Right renal cortex interstitium (tissue), 3 donors: ENCODE data around the gene ADCY4. TPM values are rescaled to one million over a fixed set of nuclear protein-coding genes. Genes with fewer than 3 reads are reported as not detected.
A peak's percentile ranks its signal among the peaks of the same experiment; 100 is the strongest.

Experiments
- DNase-seq, 3 donors: peaks; one replicate each; pipeline ENCODE4 v3.0.0-alpha.2; 2013; ENCODE audit warnings: low read depth in 3 of 3, low spot score in 2 of 3
- polyA plus RNA-seq, 3 donors: library from polyadenylated mRNA; unstranded; fragments of 120-200 nt; gene quantifications; one replicate each; pipeline ENCODE4 v1.2.1, GENCODE V29; 2013; ENCODE audit not compliant: insufficient read length in 3 of 3

ADCY4 gene
- polyA plus RNA-seq, 3 donors: 12.8 to 23.7 (median 17.2) TPM

DNA sequence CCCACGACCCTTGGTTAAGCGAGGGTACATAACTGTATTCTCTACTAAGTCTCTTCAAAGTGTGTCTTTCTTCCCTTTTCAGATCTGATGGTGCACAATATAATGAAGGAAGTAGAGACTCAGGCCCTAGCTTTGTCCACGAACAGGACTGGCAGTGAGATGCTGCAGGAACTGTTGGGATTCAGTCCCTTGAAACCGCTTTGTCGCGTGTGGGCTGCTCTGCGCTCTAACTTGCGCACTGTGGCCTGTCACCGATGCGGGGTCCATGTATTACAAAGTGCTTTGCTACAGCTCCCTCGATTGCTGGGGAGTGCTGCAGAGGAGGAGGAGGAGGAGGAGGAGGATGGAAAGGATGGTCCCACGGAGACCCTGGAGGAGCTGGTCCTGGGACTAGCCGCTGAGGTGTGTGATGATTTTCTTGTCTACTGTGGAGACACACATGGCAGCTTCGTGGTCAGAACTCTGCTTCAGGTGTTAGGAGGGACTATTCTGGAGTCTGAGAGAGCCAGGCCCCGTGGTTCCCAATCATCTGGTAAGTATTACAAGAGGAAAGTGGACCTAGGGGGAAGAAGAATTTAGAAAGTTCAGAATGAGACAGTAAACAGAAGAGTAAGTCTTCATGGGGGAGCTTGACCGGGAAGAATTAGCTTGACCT is 34.4 kb downstream of the ADCY4 start:
- DNase-seq: no peak

DNA sequence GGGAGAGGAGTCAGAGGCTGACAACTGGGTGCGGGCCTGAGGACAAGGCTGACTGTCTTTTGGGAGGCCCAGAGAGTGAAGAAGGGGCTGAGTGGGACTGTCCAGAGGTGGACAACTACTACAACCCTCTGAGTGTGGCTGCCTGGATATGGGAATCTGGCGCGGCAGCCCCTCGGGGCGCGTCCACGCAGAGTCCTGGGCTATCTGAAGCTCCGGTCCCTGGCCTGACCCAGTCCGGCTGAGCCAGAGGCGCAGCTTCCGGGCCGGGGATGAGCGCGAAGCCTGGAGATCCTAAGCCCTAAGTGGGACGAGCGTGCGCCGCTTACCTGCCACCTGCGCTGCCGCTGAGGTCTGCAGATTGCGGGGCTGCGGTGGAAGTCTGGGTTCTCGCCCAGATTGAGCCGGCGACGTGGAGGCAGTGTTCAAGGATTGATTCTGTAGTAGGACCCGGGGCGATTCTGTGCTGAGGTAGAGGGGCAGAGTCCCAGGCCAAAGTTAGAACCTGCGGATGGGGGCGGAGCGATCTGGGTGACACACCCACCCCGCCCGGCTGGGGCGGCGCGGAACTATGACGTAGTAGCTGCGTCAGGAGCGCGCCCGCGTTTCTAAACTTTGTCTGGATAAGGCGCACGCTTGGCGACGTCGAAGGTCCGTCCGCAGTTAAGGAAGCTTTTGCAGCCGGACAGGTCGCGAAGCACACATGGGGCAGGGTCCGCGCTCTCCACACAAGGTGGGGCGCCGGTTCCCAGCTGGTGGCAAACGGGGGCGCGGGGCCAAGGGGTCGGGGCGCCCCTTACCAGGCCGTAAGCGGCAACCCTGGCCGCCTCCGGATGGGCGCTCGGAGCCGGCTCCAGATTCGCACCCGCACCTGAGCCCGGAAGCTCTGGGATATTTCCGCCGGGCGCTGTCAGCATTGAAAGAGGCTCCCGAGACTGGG is 35.3 kb downstream of the ADCY4 start, which contains the start of the genes DHRS1 and NOP9:
DHRS1 (minus strand) TSS at position 526 of the 937 bp plus-strand sequence. CDS start 674 bp downstream, outside the sequence.
NOP9 (plus strand) TSS at position 596 of the 937 bp plus-strand sequence; CDS start at position 701, 105 bp downstream.
- peak; percentile 83 to 85 (median 83) for DNase-seq

DNA sequence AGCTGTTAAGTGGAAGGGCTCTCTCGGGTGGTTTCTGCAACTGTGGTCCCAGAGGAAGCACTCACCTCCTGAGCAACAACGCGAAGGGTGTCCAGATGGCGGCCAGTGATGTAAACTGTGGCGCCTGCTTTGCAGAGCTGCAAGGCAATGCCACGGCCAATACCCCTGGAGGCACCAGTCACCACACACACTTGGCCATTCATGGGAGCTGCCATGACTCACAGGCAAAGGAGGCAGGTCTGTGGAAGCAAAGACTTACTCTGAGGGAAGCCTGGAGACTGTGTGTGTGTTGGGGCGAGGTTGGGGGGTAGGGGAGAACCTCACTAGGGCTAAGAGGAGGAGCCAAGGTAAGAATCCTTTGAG is 36.0 kb downstream of the ADCY4 start:
- DNase-seq: no peak

DNA sequence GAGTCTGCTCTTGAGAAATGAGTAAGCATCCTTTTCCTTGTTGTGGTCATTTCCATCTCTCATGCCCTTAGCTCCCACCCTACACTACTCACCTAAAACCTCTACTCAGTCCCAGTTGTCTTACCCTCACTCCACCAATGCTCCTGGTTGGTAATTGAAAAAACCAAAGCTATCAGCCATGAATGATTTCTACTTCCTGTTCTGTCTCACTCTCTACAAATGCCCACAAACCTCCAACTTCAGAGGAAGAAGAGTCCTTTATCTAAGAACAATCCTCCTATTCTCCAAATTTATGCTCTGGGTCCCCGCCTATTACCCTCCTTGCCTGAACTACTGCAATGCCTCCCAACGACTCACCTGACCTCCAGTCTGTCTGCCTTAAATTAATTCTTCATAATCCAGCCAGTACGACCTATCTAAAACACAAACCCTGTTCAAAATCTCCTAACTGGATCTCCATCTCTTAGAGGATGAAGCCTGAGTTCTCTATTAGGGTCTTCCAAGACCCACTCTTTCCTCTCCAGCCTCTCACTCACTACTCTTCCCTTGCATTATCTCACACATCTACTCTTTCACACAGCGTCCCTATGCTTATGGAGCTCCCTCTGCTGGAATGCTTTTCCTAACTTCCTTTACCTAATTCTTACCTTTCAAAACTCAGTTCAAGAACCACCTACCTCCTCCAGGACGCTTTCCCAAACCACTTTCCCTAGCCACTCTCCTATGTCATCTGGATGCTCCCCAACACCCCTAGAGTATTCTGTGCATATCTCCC is 37.5 kb downstream of the ADCY4 start:
- DNase-seq: no peak

DNA sequence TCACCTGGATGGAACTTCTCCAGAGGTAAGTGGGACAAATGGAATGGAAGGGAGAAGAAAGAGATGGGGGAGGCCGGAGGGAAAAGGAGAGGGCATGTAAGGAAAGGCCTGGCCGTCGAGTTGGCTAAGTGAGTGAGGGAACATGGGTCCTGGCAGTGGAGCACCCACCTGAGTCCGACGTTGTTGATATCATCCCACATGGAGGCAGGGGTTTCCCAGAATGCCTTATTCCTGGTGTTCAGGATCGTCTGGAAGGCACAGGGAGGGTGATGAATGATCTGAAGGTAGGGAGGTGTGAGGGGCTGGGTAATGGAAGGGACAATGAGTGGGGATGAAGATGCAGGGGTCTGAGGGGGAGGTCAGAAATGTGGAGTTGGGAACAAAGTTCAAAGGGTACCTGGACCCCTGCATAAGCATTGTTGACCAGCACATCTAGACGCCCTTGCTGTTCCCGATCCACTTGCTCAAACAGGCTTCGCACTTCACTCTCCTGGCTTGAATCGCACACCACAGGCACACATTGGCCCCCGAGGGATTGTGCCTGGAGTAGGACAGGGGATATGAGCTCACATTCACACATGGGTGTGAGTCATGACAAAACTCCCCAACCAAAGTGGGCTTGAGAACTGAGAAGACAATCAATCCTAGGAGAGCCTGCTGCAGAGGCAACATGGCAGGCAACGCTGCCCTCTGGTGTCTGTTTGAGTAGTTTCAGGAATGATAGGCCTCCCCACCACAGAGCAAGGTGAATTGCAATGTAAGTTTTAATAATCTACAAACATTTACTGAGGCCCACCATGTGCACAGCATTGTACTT is 38.3 kb downstream of the ADCY4 start:
- no peak for DNase-seq

DNA sequence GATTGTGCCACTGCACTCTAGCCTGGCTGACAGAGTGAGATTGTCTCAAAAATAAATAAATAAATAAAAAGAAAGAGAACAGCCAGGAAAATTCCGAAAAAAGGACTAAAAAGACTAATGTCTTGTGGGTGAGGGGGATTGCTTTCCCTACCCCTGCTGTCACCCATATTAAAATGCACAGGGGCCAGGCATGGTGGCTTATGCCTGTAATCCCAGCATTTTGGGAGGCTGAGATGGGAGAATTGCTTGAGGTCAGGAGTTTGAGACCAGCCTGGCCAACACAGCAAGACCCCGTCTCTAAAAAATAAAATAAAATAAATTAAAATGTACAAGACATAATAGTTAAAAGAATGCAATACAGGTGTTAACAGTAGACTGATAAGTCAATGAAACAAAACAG is 41.3 kb downstream of the ADCY4 start:
- DNase-seq: no peak

DNA sequence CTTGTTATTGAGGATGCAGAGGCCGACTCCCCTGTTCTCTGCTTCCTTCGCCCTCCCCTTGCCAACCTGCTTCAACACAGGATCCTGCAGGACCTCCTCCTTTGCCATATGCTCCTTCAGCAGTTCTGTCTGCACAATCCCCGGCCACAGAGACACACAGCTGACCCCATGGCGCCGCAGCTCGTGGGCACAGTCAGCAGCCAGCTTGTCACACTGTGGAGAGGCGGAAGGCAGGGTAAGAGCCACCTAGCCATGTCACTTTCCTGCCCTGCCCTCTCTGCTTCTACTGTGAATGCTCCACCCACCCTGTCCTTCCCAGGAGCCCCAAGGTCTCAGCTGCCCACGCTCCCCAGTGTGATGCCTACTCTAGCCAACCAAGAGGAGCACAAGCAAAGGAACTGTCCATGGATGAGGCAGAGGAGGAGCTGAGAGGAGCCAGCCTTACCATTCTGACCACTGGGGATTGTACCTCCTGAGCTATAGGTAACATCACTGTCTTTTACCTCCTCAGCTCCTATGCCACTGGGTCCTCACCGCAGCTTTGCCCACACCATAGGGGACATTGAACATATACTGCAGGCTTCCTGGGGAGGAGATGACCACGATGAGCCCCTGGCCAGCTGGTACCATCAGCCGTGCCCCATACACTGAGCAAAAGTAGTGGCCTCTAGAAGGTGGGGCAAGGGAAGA is 42.6 kb downstream of the ADCY4 start:
- no peak for DNase-seq

DNA sequence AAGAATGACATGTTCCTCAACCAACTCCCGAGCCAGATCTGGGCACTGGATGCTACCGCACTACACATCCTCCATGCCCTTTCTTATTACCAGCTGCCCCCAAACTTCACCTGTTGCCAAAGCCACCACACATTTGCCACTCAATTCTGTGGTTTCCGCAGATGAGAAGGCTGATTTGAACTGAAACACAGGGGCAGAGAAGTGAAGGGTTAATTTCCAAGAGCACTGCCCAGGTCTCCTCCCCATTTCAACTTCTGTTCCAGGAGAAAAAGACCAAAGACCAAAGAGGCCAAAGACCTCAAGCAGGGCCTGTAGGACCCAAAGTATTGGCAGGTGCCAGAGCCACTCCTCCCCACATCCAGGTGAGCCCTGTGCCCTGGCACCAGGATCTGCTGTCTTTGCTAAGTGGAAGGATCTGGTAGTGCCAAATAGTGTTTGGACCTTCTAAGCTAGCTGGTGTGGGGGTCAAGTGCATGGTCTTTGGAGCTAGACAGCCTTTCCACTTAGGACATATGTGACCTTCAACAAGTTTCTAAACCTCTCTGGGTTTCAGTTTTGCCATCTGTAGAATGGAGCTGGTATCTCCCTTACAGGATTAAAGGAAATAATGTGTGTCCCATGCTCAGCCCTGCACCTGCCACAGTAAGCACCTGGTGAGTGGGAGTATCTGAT is 43.3 kb downstream of the ADCY4 start:
- no peak for DNase-seq

DNA sequence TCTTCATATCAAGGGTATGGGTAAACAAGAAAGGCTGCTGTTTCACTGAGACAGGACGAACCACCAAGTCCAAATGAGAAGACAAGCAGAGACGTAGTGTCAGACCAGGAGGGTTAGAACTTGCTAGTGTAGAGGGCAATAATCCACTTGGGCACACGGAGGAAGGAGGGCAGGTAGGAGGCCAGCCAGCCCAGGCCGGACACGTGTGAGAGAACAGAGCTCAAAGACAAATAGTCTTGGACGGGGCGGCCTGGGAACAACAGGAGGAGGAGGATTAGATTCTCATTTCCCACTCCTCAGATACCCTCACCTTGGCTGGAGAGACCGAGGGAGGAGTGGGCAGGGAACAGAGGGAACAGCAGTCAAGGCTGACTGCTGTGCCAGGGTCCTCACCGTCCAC is 44.1 kb downstream of the ADCY4 start:
- DNase-seq: no peak

DNA sequence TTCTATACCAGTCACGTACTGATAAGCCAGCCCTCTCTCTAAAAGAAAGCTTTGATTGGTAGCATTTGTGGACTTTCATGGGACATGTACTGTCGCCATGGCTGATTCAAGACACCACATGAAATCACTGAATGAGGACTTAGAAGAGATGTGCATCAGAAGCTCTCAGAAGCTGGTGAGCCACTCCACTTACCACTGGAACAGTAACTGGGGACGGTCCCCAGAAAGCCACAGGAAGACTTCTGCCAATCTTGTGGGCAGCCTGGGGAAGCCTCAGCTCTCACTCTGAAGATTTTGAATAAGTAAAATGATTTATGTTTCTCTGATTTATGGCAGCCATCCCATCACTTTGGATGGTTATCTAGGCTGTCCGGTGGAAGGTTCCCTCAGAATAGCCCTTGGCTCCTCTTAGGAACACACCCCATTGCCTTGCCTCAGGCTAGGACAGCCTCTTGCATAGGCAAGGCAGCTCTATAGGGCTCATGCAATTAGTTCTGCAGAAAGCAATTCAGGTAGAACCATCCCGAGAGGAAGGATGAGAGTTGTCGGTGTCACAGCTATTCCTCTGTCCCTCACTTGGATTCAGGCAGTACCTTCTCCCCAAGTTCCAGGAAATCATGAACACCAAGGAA is 45.1 kb downstream of the ADCY4 start:
- DNase-seq: no peak

DNA sequence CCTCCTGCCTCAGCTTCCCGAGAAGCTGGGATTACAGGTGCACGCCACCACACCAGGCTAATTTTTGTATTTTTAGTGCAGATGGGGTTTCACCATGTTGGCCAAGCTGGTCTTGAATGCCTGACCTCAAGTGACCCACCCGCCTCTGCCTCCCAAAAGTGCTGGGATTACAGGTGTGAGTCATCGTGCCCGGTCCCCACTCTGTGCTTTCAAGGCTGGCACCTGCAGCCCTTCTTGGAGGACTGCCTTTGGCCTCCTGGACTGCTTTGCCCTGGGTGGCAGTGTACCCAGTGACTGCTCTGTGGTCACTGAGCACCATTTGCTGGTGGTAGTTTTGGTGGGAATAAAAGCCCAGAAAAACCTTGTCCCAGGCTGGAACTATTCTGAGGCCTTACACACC is 47.9 kb downstream of the ADCY4 start:
- DNase-seq: no peak

DNA sequence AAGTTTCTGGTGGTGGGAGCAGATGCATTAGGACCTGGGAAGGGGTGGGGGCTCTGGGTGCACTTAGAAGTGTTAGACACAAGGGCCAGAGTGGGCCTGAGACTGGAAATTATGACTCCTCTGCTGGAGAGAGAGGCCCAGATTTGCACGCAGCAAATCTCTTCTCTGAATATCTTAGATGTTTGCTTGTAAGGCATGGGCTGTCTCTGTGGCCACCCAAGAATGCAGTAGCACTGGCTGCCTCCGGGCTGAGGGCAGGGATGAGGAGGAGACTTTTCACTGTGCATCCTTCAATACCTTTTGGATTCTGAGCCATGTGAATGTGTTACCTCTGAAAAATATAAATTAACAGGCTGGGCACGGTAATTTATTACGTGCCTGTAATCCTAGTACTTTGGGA is 49.5 kb downstream of the ADCY4 start:
- DNase-seq: no peak

DNA sequence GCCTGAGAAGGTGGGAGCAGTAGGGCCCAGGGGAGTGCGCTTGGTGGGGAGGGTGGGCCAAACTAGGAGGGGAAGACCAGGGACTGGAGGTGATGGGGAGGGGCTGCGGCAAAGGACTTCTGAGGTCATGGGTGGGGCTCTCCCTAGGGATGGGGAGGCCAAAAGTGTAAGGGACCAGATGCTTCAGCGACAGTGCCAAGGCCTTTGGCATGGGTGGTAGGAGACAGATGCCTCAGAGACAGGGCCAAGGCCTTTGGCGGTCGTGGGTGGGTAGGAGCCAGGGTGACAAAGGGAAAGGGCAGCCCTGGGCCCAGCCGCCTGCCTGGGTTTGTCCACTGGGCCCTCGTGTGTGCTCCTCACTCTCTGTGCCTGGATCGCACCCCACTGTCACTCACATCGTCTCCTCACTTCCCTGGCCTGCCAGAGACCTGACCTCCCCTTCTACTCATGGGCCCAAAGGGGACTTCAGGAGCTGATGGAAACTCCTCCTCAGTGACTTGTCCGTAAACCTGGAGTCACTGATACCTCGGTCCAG is 50.3 kb downstream of the ADCY4 start:
- no peak for DNase-seq

DNA sequence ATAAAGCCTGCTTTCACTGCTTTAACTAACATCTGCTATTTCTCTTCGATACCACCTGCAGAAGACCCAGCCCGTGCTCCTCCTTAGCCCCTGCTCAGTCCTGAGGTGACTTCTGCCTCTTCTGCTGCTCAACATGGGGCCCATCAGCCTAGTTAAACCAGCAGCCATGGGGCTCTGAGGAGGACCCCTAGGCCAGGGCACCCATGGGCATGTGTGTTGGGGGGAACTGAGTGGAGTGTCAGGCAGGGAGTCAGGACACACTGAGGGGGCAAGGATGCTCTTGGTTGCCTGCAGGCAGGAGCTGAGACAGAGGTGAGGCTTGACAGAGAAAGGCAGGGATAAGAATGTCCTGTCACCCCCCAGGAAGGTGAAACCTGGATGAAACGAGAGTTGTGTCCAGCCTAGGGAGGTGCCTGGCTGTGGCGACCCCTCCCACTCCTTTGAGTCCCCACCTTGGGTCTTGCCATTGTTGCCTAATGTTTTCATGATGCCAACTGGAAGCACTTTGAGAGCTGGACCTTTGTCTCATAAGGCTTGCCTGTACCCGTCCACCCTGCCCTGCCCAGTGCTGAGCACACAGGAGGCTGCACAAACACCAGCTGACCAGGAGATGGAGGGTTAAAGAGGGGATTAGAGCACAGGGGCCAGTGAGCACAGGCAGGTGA is 50.9 kb downstream of the ADCY4 start:
- DNase-seq: no peak

DNA sequence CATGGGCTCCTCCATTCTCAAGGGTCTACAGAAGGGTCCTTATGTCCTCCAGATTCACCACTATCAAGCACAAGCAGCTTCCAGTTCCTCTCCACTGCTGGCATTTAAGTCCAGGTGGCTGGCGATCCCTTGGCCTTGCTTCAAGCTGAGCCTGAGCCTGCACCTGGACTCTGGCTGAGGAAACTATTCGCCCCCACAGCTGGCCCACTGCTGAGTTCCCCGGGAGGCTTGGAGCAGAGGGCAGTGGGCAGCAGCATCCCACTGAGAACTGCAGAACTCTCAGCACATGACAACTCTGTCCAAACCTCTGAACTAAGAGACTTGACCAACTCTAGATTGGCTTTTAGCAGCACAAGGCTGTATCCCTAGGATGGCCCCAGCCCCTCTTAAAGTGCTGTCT is 52.1 kb downstream of the ADCY4 start:
- no peak for DNase-seq

DNA sequence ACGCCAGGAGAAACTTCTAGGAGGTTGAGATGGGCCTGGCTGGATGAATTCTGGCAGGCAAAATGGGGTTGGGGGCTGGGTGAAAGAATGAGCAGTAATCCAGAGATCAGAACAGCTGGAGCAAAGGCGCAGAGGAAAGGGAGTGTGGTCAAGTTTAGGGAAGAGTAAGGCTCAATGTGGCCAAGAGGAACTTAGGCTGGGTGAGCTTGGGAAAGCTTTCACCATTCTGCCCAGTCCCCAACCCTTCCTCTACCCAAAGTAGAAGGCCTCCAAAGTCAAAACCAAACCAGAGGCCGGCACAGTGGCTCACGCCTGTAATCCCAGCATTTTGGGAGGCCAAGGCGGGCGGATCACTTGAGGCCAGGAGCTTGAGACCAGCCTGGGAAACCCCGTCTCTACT is 53.2 kb downstream of the ADCY4 start:
- no peak for DNase-seq

DNA sequence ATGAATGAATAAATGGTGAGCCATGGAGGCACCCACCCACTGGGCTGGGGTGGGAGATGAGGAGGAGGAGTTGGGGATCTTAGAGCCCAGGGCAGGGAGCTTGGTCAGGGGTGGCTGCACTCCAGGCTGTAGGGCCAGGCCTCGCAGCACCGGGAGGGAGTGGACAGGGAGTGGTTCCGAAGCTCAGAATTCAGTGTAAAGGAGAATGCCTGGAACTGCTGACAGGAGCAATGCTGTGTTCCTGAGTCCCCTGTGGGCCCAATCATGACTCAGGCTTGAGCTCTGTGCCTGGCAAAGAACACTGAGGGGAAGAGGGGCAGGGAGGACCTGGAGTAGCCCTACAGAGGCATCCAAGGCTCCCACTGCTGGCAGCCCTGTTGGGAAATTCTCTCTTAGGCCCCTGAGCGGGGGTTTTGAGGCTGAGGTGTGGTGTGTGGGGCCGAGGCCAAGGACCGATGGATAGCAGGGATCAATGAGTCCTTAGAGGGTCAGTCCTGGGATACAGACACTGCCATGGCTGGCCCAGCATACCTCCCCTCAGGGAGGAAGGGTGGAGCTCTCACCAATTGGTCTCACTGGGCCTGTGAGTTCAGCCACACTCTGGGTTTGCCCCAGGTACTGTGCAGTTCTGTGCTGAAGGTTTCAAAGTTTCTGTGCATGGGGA is 53.9 kb downstream of the ADCY4 start:
- no peak for DNase-seq
